ENCODE data around the gene C19orf12.

- no peak for TF ChIP-seq BHLHE40 (IDR thresholded peaks at IDR 0.05; ENCODE audit: borderline replicate concordance)
- TF ChIP-seq FOXA1 (IDR thresholded peaks at IDR 0.05): no peak
- no peak for TF ChIP-seq LEF1 (IDR thresholded peaks at IDR 0.05; ENCODE audit: borderline replicate concordance)
- TF ChIP-seq NFRKB (IDR thresholded peaks at IDR 0.05): no peak
- TF ChIP-seq L3MBTL2 (conservative IDR thresholded peaks at IDR 0.05): no peak
- TF ChIP-seq CTBP1 (IDR thresholded peaks at IDR 0.05; ENCODE audit: borderline replicate concordance): no peak
- TF ChIP-seq SP1 (IDR thresholded peaks at IDR 0.05): no peak
These were observed 59.3 kb downstream of the C19orf12 start for GRCh38 chr19:29655648-29656335.
